ENCODE results near the gene PAOX. TPM values are rescaled to one million over a fixed set of nuclear protein-coding genes. Genes with fewer than 3 reads are reported as not detected.

Gene PAOX
- total and polyA plus RNA-seq, 2 of the 13 experiments (the other 11 are each of a cell fraction or from before 2014, with no cell fraction given) = 0.49 to 0.77 TPM

DNA sequence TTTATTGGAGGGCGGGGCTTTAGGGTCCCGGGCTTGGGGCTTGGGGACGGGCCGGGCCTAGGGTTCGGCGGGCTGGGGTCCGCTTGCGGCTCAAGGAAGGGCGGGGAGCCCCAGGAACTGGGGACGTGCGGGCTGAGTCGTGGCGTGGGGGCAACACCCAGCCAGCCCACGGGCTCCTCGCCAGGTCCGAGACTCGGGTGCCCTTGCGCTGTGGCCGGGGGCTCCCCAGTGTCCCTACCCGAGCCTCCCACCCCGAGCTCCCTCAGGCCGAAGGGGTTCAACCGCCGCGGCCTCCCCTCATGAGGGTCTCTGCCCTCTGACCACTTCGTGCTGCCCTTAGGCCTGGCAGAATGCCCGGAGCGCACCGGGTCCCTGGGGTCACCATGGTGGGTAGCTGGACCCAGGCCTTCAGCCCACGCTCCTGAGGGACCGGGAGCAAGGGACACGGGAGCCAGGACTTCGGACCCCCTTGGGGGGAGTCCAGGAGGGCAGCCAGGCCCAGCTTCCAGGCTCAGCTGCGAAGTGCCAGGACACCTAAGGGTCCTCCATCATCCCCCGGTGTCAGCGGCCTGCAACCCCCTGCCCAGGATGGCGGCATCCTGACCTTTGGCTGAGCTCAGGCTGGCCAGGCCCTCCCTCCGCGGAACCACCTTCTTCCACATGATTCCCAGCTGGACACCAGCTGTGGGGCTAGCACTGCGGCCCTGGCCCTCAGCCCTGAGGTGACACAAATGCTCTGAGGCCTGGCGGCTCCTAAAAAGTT, 20.7 kb upstream of the PAOX start (continued):
- TF ChIP-seq, protein P1, sequence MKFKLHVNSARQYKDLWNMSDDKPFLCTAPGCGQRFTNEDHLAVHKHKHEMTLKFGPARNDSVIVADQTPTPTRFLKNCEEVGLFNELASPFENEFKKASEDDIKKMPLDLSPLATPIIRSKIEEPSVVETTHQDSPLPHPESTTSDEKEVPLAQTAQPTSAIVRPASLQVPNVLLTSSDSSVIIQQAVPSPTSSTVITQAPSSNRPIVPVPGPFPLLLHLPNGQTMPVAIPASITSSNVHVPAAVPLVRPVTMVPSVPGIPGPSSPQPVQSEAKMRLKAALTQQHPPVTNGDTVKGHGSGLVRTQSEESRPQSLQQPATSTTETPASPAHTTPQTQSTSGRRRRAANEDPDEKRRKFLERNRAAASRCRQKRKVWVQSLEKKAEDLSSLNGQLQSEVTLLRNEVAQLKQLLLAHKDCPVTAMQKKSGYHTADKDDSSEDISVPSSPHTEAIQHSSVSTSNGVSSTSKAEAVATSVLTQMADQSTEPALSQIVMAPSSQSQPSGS (CRISPR knock-in tag; IDR thresholded peaks at IDR 0.05) = no peak
- TF ChIP-seq ZNF543 (CRISPR knock-in tag; IDR thresholded peaks at IDR 0.05) (no peak), POLR2AphosphoS5 (IDR thresholded peaks at IDR 0.05; ENCODE audit: low read depth, low read length) (peak; percentile 33), ZSCAN31 (CRISPR knock-in tag; IDR thresholded peaks at IDR 0.05; ENCODE audit: low read depth) (no peak), MTF2 (CRISPR knock-in tag; IDR thresholded peaks at IDR 0.05; ENCODE audit: borderline replicate concordance) (peak; percentile 50; the same call in 1 of the 2 replicates), RBFOX2 (IDR thresholded peaks at IDR 0.05; ENCODE audit: low read depth, low read length) (peak; percentile 63; the same call in 1 of the 2 replicates), ZNF350 (CRISPR knock-in tag; IDR thresholded peaks at IDR 0.05; ENCODE audit: borderline replicate concordance, low read depth) (no peak), SKI (IDR thresholded peaks at IDR 0.05; ENCODE audit: partially characterized antibody) (no peak), ZNF232 (CRISPR knock-in tag; IDR thresholded peaks at IDR 0.05; ENCODE audit: borderline replicate concordance) (peak; percentile 15; the same call in 1 of the 2 replicates), FOXC1 (CRISPR knock-in tag; IDR thresholded peaks at IDR 0.05; ENCODE audit: borderline replicate concordance) (no peak; the same call in 1 of the 2 replicates), HIVEP1 (CRISPR knock-in tag; IDR thresholded peaks at IDR 0.05) (peak; percentile 54), ZNF550 (CRISPR knock-in tag; IDR thresholded peaks at IDR 0.05; ENCODE audit: borderline replicate concordance) (peak; percentile 72; the same call in 1 of the 2 replicates), YEATS2 (CRISPR knock-in tag; IDR thresholded peaks at IDR 0.05; ENCODE audit: borderline replicate concordance) (0 out of 2 replicates have a peak, but pooled peaks have one; percentile 38), ZNF253 (CRISPR knock-in tag; IDR thresholded peaks at IDR 0.05; ENCODE audit: borderline replicate concordance) (no peak), HNF4G (IDR thresholded peaks at IDR 0.05; ENCODE audit: borderline replicate concordance, low read depth, low read length) (0 out of 2 replicates have a peak, but pooled peaks have one; percentile 30), HNF4G (CRISPR knock-in tag; IDR thresholded peaks at IDR 0.05; ENCODE audit: borderline replicate concordance, low read depth) (no peak)
- TF ChIP-seq, protein P2, sequence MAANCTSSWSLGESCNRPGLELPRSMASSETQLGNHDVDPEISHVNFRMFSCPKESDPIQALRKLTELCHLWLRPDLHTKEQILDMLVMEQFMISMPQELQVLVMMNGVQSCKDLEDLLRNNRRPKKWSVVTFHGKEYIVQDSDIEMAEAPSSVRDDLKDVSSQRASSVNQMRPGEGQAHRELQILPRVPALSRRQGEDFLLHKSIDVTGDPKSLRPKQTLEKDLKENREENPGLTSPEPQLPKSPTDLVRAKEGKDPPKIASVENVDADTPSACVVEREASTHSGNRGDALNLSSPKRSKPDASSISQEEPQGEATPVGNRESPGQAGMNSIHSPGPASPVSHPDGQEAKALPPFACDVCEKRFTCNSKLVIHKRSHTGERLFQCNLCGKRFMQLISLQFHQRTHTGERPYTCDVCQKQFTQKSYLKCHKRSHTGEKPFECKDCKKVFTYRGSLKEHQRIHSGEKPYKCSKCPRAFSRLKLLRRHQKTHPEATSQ (CRISPR knock-in tag; IDR thresholded peaks at IDR 0.05; ENCODE audit: borderline replicate concordance) = no peak
- TF ChIP-seq, protein P3, sequence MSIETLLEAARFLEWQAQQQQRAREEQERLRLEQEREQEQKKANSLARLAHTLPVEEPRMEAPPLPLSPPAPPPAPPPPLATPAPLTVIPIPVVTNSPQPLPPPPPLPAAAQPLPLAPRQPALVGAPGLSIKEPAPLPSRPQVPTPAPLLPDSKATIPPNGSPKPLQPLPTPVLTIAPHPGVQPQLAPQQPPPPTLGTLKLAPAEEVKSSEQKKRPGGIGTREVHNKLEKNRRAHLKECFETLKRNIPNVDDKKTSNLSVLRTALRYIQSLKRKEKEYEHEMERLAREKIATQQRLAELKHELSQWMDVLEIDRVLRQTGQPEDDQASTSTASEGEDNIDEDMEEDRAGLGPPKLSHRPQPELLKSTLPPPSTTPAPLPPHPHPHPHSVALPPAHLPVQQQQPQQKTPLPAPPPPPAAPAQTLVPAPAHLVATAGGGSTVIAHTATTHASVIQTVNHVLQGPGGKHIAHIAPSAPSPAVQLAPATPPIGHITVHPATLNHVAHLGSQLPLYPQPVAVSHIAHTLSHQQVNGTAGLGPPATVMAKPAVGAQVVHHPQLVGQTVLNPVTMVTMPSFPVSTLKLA (IDR thresholded peaks at IDR 0.05) = no peak
- TF ChIP-seq, protein P4, sequence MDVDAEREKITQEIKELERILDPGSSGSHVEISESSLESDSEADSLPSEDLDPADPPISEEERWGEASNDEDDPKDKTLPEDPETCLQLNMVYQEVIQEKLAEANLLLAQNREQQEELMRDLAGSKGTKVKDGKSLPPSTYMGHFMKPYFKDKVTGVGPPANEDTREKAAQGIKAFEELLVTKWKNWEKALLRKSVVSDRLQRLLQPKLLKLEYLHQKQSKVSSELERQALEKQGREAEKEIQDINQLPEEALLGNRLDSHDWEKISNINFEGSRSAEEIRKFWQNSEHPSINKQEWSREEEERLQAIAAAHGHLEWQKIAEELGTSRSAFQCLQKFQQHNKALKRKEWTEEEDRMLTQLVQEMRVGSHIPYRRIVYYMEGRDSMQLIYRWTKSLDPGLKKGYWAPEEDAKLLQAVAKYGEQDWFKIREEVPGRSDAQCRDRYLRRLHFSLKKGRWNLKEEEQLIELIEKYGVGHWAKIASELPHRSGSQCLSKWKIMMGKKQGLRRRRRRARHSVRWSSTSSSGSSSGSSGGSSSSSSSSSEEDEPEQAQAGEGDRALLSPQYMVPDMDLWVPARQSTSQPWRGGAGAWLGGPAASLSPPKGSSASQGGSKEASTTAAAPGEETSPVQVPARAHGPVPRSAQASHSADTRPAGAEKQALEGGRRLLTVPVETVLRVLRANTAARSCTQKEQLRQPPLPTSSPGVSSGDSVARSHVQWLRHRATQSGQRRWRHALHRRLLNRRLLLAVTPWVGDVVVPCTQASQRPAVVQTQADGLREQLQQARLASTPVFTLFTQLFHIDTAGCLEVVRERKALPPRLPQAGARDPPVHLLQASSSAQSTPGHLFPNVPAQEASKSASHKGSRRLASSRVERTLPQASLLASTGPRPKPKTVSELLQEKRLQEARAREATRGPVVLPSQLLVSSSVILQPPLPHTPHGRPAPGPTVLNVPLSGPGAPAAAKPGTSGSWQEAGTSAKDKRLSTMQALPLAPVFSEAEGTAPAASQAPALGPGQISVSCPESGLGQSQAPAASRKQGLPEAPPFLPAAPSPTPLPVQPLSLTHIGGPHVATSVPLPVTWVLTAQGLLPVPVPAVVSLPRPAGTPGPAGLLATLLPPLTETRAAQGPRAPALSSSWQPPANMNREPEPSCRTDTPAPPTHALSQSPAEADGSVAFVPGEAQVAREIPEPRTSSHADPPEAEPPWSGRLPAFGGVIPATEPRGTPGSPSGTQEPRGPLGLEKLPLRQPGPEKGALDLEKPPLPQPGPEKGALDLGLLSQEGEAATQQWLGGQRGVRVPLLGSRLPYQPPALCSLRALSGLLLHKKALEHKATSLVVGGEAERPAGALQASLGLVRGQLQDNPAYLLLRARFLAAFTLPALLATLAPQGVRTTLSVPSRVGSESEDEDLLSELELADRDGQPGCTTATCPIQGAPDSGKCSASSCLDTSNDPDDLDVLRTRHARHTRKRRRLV (CRISPR knock-in tag; IDR thresholded peaks at IDR 0.05) = no peak

All from HepG2 (cell line).